Right atrium auricular region (tissue), 2 donors: ENCODE results near the gene DLGAP4. TPM values are rescaled to one million over a fixed set of nuclear protein-coding genes. Genes with fewer than 3 reads are reported as not detected.

Experiments
- DNase-seq: peaks from one replicate; pipeline ENCODE4 v3.0.0-alpha.2; 2019; ENCODE audit warnings: low spot score
- H3K27ac ChIP-seq, 2 donors: fragments of 200-600 bp; sonication (generic); 1 replicate in 1 of 2; 2 replicates in 1 of 2; pipeline ENCODE4 v1.5.1; 2016 to 2019
- H3K27me3 ChIP-seq, 2 donors: fragments of 200-600 bp; sonication (generic); one replicate each; pipeline versions ENCODE4 v1.5.1 to v1.6.0; 2017 to 2019
- H3K36me3 ChIP-seq: fragments of 200-600 bp; sonication (generic); one replicate; pipeline ENCODE4 v1.5.1; 2016
- H3K4me1 ChIP-seq, 2 donors: fragments of 200-600 bp; sonication (generic); one replicate each; pipeline versions ENCODE4 v1.5.1 to v1.6.0; 2017 to 2019
- H3K4me3 ChIP-seq, 2 donors: fragments of 200-600 bp; sonication (generic); 1 replicate in 1 of 2; 2 replicates in 1 of 2; pipeline ENCODE4 v1.5.1; 2017 to 2019; ENCODE audit warnings: mild to moderate bottlenecking in 1 of 2, moderate library complexity in 1 of 2
- H3K9me3 ChIP-seq, 2 donors: fragments of 200-600 bp; sonication (generic); one replicate each; pipeline ENCODE4 v1.5.1; 2019
- total RNA-seq, 2 donors: library from RNA; depleted of rRNA; stranded (reverse); fragments of >200 nt; gene quantifications; one replicate each; pipeline ENCODE4 v1.1.0, GENCODE V29; 2016
- TF ChIP-seq, protein P1 (sequence below), 2 donors: fragments of 200-600 bp; sonication (generic); IDR thresholded peaks; one replicate each; pipeline ENCODE4 v1.5.1; 2019; ENCODE audit warnings: antibody characterized with exemption in 2 of 2

Gene DLGAP4
- total RNA-seq, 2 donors from 2014 or later = 30.0 to 50.2 TPM

DNA sequence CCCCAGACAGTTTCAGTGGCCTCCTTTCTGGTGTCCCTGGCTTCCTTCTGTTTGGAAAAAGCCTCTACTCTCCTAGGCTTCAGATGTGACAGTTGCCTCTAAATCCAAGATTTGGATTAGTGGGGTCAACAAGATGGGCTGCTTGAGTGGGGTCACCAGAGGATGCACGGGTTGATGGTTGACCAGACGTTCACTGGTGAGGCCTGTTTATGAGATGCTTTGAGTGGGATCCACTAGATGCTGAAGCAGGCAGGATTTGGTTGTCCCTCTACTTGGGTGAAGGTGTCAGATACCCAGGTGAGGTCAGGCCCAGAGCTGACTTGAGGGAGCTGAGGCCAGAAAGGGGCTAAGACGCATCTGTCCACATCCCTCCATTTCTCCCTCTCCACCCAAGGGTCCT is 8.1 kb upstream of the DLGAP4 start:
- Histone ChIP-seq H3K4me3 (no peak overlapping the region), H3K27me3 (no peaks in the 10 kb centered on the region)
- no peak for DNase-seq

DNA sequence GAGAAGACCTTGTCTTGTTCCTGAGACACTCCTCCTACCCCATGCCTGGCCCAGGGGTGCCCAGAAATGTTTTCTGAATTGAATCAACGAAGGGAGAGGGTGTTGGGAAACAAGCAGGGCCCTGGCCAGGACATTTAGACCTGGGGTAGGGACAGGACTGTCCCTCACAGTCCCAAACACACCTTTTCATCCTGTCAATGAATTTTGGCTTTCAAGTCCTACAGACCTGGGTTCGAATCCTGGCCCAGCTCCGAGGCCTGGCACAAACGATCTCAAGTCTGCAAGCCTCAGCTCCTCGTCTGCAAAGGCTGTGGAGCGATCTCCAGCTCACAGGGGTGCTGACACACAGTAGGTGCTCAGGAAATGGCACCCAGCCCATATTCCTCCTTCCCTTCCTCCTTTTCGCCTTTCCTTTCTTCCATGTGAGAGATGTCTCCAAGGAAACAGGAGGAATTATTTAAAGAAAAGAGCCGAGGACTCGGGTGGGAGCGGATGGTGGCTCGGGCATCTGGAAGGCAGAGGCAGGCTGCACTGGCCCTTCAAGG is 7.3 kb upstream of the DLGAP4 start:
- H3K4me1 ChIP-seq = no peaks in the 10 kb centered on the region
- H3K27me3 ChIP-seq = no peaks in the 10 kb centered on the region
- TF ChIP-seq, protein P1, sequence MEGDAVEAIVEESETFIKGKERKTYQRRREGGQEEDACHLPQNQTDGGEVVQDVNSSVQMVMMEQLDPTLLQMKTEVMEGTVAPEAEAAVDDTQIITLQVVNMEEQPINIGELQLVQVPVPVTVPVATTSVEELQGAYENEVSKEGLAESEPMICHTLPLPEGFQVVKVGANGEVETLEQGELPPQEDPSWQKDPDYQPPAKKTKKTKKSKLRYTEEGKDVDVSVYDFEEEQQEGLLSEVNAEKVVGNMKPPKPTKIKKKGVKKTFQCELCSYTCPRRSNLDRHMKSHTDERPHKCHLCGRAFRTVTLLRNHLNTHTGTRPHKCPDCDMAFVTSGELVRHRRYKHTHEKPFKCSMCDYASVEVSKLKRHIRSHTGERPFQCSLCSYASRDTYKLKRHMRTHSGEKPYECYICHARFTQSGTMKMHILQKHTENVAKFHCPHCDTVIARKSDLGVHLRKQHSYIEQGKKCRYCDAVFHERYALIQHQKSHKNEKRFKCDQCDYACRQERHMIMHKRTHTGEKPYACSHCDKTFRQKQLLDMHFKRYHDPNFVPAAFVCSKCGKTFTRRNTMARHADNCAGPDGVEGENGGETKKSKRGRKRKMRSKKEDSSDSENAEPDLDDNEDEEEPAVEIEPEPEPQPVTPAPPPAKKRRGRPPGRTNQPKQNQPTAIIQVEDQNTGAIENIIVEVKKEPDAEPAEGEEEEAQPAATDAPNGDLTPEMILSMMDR (IDR thresholded peaks at IDR 0.05) = no peak
- no peaks in the 10 kb centered on the region for H3K9me3 ChIP-seq
- no peak overlapping the region for H3K4me3 ChIP-seq
- no peak for DNase-seq
- no peak overlapping the region for H3K27ac ChIP-seq
- no peaks in the 10 kb centered on the region for H3K36me3 ChIP-seq

More for the DNA sequence above, 8.1 kb upstream of the DLGAP4 start:
- Histone ChIP-seq H3K27ac (no peak overlapping the region), H3K9me3 (no peaks in the 10 kb centered on the region), H3K4me1 (no peaks in the 10 kb centered on the region), H3K36me3 (no peaks in the 10 kb centered on the region)
- TF ChIP-seq, protein P1 (IDR thresholded peaks at IDR 0.05) = no peak

DNA sequence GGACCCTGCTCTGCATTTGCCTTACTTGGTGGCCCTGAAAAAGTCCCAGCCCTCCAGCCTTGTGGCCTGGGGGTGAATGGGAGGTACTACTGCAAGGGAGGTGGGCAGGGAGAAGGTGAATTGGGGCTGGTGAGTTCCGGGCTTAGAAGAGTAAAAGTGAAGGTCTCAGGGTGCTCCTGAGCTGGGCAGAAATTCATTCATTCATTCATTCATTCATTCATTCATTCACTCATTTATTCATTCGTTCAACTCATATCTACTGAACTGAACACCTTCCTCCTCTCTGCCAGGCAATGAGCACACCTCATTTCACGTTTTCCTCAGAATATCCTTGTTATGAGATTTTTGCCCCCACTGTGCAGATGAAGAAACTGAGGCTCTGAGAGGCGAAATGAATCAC is 6.7 kb upstream of the DLGAP4 start:
- no peaks in the 10 kb centered on the region for H3K9me3 ChIP-seq
- H3K4me1 ChIP-seq = no peaks in the 10 kb centered on the region
- H3K4me3 ChIP-seq = no peak overlapping the region
- DNase-seq = no peak
- TF ChIP-seq, protein P1 (IDR thresholded peaks at IDR 0.05) = no peak
- H3K36me3 ChIP-seq = no peaks in the 10 kb centered on the region
- no peak overlapping the region for H3K27ac ChIP-seq
- H3K27me3 ChIP-seq = no peaks in the 10 kb centered on the region

DNA sequence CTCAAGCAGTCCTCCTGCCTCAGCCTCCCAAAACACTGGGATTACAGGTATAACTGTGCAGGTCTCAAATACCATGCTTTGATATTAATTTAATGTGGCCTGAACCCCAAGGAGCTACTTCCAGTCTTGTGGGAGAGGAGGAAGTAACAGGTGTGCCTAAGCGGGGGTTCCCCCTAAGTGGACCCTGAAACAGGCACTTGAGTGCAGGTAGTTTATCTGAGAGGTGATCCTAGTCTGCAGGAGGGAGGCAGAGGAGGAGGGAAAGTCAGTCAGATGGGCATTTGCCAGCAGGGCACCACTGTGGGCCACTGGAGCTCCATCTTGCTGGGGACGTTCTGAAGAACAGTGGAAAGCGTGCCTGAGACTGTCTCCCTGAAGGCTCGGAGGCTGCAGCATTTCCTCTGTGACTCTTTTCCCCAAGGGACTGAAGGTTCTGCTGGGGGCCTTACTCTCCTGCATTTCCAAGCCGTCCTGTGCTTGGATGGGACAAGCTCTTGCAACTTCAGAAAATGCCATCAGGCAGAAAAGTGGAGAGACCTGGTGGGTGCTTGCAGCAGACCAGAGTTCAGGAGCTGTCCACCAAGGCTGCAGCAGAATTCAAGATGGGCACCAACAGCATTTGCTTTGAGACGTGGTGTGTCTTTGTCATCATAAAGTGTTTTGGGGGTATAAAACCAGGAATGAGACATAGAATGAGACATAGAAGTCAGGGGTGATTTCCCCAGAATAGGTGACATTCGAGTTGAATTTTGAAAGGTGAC is 4.6 kb upstream of the DLGAP4 start:
- Histone ChIP-seq H3K4me3 (no peak overlapping the region), H3K27ac (no peak overlapping the region), H3K36me3 (no peaks in the 10 kb centered on the region), H3K27me3 (peaks cover 5 to 13% of the 10 kb centered on the region in 2 donors), H3K4me1 (peaks cover 0 to 8% of the 10 kb centered on the region in 2 donors), H3K9me3 (no peaks in the 10 kb centered on the region)
- TF ChIP-seq, protein P1 (IDR thresholded peaks at IDR 0.05) = no peak
- peak; percentile 23 for DNase-seq

DNA sequence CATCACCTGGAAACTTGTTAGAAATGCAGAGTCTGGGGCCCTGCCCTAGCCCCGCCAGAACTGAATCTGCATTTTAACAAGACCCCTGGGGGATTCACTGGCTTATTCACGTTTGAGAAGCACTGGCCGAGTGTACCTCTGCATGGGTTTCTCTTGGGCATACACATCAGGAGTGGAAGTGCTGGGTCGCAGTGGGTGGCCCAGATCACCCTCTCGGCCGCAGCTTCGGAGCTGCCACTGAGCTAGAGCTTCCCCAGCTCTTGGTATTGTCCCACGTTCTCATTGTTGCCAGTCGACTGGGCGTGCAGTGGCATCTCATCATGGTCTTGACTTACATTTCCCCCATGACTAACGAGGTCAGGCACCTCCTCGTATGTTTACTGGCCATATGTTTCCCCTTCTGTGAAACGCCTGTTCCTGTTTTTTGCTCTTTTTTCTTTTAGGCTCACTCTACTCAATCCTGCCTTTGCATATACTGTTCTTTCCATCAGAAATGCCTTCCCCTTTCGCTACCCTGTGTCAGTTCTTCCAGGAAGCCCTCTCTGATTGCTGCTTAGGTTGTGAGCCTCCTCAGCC is 3.0 kb upstream of the DLGAP4 start:
- peak; percentile 46 for DNase-seq
- Histone ChIP-seq H3K27me3 (peaks cover 5 to 25% of the 10 kb centered on the region in 2 donors), H3K27ac (no peak overlapping the region), H3K36me3 (no peaks in the 10 kb centered on the region), H3K4me3 (no peak overlapping the region), H3K4me1 (peaks cover 0 to 15% of the 10 kb centered on the region in 2 donors), H3K9me3 (no peaks in the 10 kb centered on the region)
- TF ChIP-seq, protein P1 (IDR thresholded peaks at IDR 0.05) = no peak
